Endodermal cell (in vitro differentiated cells): ENCODE measurements around the gene RIMBP2. TPM values are rescaled to one million over a fixed set of nuclear protein-coding genes. Genes with fewer than 3 reads are reported as not detected.

Source experiments
- DNase-seq: peaks from one replicate; pipeline ENCODE4 v3.0.0-alpha.2; 2017
- H3K27ac ChIP-seq: 2 replicates; pipeline ENCODE4 v1.5.1; 2013; ENCODE audit warnings: mild to moderate bottlenecking, low read depth, low read length, moderate library complexity
- H3K27me3 ChIP-seq: 2 replicates; pipeline ENCODE4 v1.6.1; 2013; ENCODE audit warnings: mild to moderate bottlenecking, low read length, moderate library complexity; ENCODE audit not compliant: insufficient read depth, control insufficient read depth, poor library complexity, severe bottlenecking
- H3K36me3 ChIP-seq: 2 replicates; pipeline ENCODE4 v1.7.0; 2013; ENCODE audit warnings: mild to moderate bottlenecking, low read length, moderate library complexity; ENCODE audit not compliant: control insufficient read depth, insufficient read depth
- H3K4me1 ChIP-seq: one replicate; pipeline ENCODE4 v1.7.0; 2013; ENCODE audit warnings: low read length; ENCODE audit not compliant: control insufficient read depth, insufficient read depth
- H3K4me3 ChIP-seq: 2 replicates; pipeline ENCODE4 v1.5.1; 2013; ENCODE audit warnings: mild to moderate bottlenecking, low read length, moderate library complexity
- H3K9ac ChIP-seq: 2 replicates; pipeline ENCODE4 v1.6.1; 2013; ENCODE audit warnings: mild to moderate bottlenecking, low read length, moderate library complexity; ENCODE audit not compliant: poor library complexity, severe bottlenecking; ENCODE audit errors: extremely low read depth
- H3K9me3 ChIP-seq: 2 replicates; pipeline ENCODE4 v1.6.1; 2013; ENCODE audit warnings: mild to moderate bottlenecking, low read length, moderate library complexity; ENCODE audit not compliant: control insufficient read depth
- H3K27ac Mint-ChIP-seq: 2 replicates; pipeline ENCODE4 v1.8.0; 2020; ENCODE audit warnings: mixed read lengths
- H3K27me3 Mint-ChIP-seq: 2 replicates; pipeline ENCODE4 v1.8.0; 2021; ENCODE audit warnings: mild to moderate bottlenecking, mixed read lengths; ENCODE audit not compliant: insufficient read depth
- H3K36me3 Mint-ChIP-seq: 2 replicates; pipeline ENCODE4 v1.8.0; 2020; ENCODE audit warnings: low read depth, mixed read lengths
- H3K4me1 Mint-ChIP-seq: 2 replicates; pipeline ENCODE4 v1.8.0; 2020; ENCODE audit warnings: mixed read lengths
- H3K4me3 Mint-ChIP-seq: 2 replicates; pipeline ENCODE4 v1.8.0; 2020; ENCODE audit warnings: mild to moderate bottlenecking, moderate library complexity, mixed read lengths
- H3K9me3 Mint-ChIP-seq: 2 replicates; pipeline ENCODE4 v1.8.0; 2020; ENCODE audit warnings: mild to moderate bottlenecking, mixed read lengths
- WGBS, 2 experiments: methylation state at CpG; one replicate each; pipeline versions ENCODE4 v1.1.5 to v1.1.7; 2013; ENCODE audit warnings: missing lambda C conversion rate in 2 of 2, mixed read lengths in 1 of 2; ENCODE audit not compliant: insufficient coverage in 1 of 2, insufficient read length in 1 of 2; 5-methylcytosine and 5-hydroxymethylcytosine counted together
- total RNA-seq, 2 donors: library from RNA; stranded (reverse); fragmentation: NEBNext Ultra II Directional in 1 of 2; extraction: Animal tissue kit (Norgen Biotek cat#: 25700) in 1 of 2; gene quantifications; 2 replicates in 1 of 2; 3 replicates in 1 of 2; pipeline ENCODE4 v1.2.1, GENCODE V29; 2021
- TF ChIP-seq, protein P1 (sequence below): fragments of 200-600 bp; sonication (generic); conservative IDR thresholded peaks from 2 replicates; pipeline ENCODE4 v1.5.0; 2021; ENCODE audit warnings: antibody characterized with exemption, mild to moderate bottlenecking

The RIMBP2 gene
- total RNA-seq, 2 donors from 2014 or later, result 0.13 to 3.4 TPM

DNA sequence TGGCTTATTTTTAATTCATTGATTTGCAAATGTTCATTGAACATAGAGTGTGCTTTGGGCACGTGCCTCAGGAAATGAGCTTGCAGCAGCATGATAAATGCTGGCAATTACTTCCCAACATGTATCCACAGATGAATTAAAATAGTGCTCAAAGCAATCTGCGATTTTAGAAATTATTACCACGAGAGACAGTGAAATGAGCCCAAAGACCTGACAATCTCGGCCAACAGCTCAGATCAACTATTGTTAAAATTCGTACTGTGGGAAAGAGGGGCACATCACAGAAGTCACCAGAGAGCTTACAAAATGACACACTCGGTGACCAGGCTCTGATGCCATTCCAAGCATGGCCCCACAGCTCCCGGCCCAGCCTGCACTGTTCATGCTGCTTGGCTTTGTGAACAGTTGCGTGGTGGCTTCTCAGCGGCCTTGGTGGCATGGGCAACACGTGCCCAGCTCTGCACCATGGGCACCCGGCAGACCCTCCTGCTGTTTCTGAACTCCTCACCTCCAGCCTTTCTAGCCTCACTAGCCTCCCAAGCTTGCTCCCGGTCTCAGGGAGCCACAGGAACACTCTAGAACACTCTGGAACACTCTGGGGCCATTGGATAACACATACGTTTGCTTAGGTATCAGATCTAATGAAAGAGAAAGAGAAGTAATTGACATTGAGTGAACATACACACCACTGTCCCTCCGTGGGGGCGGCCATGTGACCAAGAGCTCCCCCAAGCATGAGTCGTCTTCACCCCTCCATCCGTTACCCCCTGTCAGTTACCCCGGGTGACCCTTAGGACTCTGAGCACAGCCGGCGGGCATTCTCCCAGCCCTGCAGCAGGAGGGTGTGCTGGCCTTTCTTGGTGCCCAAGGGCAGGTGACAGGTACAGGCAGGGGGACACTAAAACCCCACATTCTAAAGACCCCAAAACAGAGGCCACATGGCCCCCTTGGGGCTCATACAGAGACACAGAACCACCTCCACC, 28.0 kb downstream of the RIMBP2 start:
- H3K9me3 ChIP-seq, result no peaks in the 10 kb centered on the region
- no peak overlapping the region for H3K27ac ChIP-seq
- Mint-ChIP-seq H3K27ac (no peak overlapping the region), H3K4me3 (no peak overlapping the region), H3K36me3 (no peaks in the 10 kb centered on the region), H3K27me3 (peaks cover 9% of the 10 kb centered on the region), H3K9me3 (no peaks in the 10 kb centered on the region), H3K4me1 (peaks cover 15% of the 10 kb centered on the region)
- H3K27me3 ChIP-seq, result no peaks in the 10 kb centered on the region
- H3K36me3 ChIP-seq, result no peaks in the 10 kb centered on the region
- no peak overlapping the region for H3K4me3 ChIP-seq
- DNase-seq, result no peak
- peaks cover 9% of the 10 kb centered on the region for H3K4me1 ChIP-seq
- TF ChIP-seq, protein P1, sequence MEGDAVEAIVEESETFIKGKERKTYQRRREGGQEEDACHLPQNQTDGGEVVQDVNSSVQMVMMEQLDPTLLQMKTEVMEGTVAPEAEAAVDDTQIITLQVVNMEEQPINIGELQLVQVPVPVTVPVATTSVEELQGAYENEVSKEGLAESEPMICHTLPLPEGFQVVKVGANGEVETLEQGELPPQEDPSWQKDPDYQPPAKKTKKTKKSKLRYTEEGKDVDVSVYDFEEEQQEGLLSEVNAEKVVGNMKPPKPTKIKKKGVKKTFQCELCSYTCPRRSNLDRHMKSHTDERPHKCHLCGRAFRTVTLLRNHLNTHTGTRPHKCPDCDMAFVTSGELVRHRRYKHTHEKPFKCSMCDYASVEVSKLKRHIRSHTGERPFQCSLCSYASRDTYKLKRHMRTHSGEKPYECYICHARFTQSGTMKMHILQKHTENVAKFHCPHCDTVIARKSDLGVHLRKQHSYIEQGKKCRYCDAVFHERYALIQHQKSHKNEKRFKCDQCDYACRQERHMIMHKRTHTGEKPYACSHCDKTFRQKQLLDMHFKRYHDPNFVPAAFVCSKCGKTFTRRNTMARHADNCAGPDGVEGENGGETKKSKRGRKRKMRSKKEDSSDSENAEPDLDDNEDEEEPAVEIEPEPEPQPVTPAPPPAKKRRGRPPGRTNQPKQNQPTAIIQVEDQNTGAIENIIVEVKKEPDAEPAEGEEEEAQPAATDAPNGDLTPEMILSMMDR, result no peak
- no peak overlapping the region for H3K9ac ChIP-seq
- WGBS, 2 experiments, result 84 to 94% methylated on average over 9 to 20 of the region's 20 CpGs

DNA sequence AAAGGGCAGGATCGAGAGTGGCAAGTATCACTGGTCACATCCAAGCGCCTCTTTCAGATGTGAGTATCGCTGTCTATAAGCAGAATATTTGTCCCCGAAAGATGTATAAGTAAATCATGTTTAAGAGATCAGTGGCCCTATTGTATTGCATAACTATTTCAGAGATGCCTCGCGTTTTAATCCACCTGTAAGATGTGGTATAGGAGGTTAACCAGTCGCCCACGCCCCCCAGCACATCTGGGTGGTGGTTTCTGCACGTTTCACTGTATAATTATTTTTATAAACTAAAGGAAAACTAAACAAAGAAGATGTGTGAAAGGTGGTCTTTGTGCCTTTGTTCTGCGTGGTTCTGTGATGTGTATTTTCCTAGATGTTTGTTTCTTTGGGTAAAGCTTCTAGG, 28.9 kb downstream of the RIMBP2 start:
- Histone ChIP-seq H3K9ac (no peak overlapping the region), H3K27ac (no peak overlapping the region), H3K4me1 (peaks cover 15% of the 10 kb centered on the region), H3K4me3 (no peak overlapping the region), H3K27me3 (no peaks in the 10 kb centered on the region), H3K36me3 (no peaks in the 10 kb centered on the region), H3K9me3 (no peaks in the 10 kb centered on the region)
- Mint-ChIP-seq H3K4me1 (peaks cover 19% of the 10 kb centered on the region), H3K27ac (no peak overlapping the region), H3K4me3 (no peak overlapping the region), H3K27me3 (peaks cover 9% of the 10 kb centered on the region), H3K36me3 (no peaks in the 10 kb centered on the region), H3K9me3 (no peaks in the 10 kb centered on the region)
- TF ChIP-seq, protein P1, result no peak
- WGBS, 2 experiments, result 94% methylated on average over 6 to 7 of the region's 10 CpGs
- DNase-seq, result no peak

DNA sequence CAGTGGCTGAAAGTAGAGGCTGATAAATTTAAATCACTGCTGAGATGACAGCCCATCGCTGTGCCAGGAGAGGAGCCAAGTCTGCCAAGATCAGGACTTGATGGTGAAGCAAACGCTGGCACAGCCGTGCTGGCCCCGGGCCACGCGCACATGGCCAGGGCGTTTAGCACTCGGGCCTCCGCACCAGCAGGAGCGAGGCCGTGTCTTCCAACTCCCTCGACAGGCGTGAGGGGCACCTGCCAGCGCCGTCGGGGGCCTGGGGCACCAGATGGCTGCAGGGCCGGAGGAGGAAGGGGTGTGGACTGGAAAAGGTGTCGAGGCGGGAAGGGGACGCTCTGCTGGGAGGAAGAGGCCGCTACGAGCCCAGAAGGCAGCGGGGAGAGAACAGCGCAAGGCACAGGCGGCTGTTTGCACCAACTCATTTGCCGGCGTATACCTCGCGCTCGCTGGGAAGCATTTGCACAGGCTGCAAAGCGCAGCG, 29.5 kb downstream of the RIMBP2 start:
- Histone ChIP-seq H3K27me3 (no peaks in the 10 kb centered on the region), H3K9ac (no peak overlapping the region), H3K9me3 (no peaks in the 10 kb centered on the region), H3K36me3 (no peaks in the 10 kb centered on the region), H3K27ac (no peak overlapping the region), H3K4me1 (peaks cover 16% of the 10 kb centered on the region), H3K4me3 (no peak overlapping the region)
- peaks cover 6% of the 10 kb centered on the region for H3K27me3 Mint-ChIP-seq
- no peak for DNase-seq
- H3K4me1 Mint-ChIP-seq, result peaks cover 19% of the 10 kb centered on the region
- TF ChIP-seq, protein P1, result no peak
- no peak overlapping the region for H3K27ac Mint-ChIP-seq
- WGBS, 2 experiments, result 94 to 96% methylated on average over 25 to 32 of the region's 32 CpGs
- H3K4me3 Mint-ChIP-seq, result no peak overlapping the region
- no peaks in the 10 kb centered on the region for H3K36me3 Mint-ChIP-seq
- H3K9me3 Mint-ChIP-seq, result no peaks in the 10 kb centered on the region
